GM18502 (cell line): Measurements from ENCODE around the gene SLC6A4.
"Not testable (repeated sequence)": the region's sequence is repeated elsewhere in the genome, so short reads cannot be mapped to it uniquely, and the experiment has no call there.

Source experiments
- ATAC-seq: cut with Tn5 transposase; IDR thresholded peaks from one replicate; pipeline ENCODE4 v1.9.1; 2021; ENCODE audit warnings: mild to moderate bottlenecking; ENCODE audit not compliant: unreplicated experiment, poor library complexity

The SLC6A4 gene

DNA sequence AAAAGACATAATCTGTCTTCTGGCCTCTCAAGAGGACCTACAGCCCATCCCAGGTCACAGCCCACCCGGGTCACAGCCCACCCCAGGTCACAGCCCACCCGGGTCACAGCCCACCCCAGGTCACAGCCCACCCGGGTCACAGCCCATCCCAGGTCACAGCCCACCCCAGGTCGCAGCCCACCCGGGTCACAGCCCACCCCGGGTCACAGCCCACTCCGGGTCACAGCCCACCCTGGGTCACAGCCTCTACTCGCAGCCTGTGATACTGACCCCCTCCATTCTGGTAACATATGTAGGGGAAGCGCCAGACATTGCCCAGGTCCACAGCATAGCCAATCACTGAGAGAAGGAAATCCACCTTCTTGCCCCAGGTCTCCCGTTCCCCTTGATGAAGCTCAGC is 14.2 kb downstream of the SLC6A4 start:
- no peak for ATAC-seq

DNA sequence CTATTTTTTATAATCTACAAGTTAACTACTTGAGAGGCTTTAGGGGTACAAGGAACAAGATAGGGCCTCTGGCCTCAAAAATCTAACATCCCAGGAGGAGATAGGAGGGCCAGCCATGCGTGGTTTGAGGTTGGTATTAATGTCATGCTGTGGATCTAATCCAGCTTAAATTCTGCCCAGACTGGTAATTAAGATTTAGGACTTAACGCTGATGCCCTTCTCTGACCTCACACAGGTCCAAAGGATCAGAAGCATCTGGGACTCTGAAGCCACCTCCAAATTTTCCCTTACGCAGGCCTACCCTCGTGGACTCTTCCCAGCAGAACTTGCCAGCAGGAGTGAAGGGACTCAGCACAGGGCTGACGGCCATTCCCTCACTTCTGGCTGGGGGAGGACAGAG is 15.1 kb downstream of the SLC6A4 start:
- no peak for ATAC-seq

- ATAC-seq = no peak
Measured at GRCh38 chr17:30219833-30220232, 15.7 kb downstream of the SLC6A4 start.

DNA sequence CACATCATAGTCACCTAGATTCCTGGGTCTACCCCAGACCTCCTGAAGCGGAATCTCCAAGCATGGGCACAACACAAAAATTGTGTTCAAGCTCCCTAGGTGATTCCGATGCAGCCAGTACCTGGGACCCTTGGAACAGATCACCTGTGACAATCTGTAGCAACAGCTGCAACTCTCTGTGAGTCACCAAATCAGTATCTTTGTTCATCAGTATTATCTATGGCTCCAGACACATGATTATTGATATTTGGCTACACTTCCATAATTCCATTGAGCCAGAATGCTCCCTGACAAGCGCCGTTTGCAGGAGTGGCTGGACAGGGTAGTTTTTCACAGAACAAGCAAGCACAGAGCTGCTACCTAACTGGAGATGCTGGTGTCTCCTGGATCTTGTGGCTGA is 16.2 kb downstream of the SLC6A4 start:
- no peak for ATAC-seq

DNA sequence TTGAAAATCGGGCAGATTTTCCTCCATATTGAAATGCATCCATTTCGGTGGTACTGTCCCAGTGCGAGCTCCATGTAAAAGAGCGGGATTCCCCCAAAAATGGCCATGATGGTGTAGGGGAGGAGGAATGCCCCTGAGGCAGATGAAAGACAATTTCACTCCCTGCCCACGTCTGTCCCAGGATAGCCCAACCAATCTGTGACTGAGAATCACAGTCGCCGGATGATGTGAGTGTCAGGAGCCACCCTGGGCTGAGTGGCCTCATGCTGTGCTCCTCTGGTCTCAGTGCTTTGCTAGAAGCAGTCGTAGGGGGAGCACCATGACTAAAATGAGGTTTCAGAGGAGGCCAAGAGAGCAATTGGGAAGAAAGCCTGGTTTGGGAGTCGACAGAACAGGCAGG is 16.7 kb downstream of the SLC6A4 start:
- no peak for ATAC-seq

DNA sequence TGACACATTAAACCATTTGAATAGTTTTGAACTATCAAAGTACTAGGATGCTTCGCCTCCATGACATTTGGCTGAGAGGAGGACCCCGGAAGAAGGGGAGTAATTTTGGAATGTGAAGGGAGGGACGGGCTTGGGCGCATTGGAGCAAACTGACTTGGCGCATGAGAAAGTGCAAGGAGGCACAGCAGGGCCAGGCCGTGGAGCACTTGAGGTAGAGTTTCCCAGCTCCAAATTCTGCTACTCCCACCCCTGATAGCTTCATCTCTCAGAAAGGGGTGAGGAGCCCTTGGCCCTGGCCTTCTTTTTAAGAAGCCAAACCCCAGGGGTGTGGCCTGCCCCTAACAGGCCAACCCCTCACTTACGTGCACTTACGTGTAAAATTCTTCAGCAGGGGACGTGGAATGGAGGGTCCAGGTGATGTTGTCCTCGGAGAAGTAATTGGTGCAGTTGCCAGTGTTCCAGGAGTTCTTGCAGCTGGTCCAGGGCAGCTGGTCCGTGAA is 17.7 kb downstream of the SLC6A4 start:
- no peak for ATAC-seq

GRCh38 chr17:30217054-30217453 is 18.4 kb downstream of the SLC6A4 start:
- no peak for ATAC-seq

DNA sequence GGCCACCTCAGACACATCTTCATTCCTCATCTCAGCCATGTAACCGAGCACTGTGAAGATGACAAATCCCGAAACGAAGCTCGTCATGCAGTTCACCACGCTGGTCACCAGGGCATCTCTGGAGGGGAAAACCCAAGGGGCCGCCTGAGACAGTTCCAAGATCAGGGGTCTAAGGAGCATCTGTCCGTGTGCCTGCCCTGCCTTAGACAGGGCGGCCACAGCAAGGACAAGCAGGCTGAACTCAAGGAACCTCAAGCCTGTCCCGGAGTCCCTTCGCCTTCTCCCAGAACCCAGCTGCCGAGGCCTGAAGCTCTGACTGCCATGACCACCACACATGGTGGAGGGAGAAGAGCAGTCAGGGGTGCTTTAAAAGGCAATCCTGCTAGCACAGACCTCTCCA is 22.7 kb downstream of the SLC6A4 start:
- ATAC-seq = peak; percentile 84

DNA sequence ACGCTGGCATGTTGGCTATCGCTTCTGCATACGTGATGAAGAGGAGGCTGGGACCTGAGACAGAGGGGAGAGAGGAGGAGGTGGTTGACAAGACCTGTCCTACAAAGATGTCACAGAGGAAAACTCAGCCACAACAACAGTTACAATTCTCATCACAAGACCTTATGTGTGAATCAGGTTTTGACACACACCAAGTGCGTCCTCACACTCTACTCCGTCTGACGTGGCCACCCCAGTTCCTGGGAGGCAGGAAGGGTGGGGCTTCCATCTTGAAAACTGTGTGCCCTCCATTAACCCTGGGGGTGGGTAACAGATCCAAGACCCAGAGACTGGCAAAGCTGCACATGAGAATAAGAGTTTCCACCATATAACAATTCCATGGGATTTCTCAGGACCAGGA is 24.1 kb downstream of the SLC6A4 start:
- no peak for ATAC-seq

- ATAC-seq = no peak
Measured at GRCh38 chr17:30210901-30211300, 24.6 kb downstream of the SLC6A4 start.

GRCh38 chr17:30210366-30210765 is 25.1 kb downstream of the SLC6A4 start:
- ATAC-seq = no peak

- ATAC-seq = no peak
Measured at GRCh38 chr17:30209930-30210329, 25.6 kb downstream of the SLC6A4 start.

GRCh38 chr17:30208214-30208613 is 27.3 kb downstream of the SLC6A4 start:
- ATAC-seq = no peak

DNA sequence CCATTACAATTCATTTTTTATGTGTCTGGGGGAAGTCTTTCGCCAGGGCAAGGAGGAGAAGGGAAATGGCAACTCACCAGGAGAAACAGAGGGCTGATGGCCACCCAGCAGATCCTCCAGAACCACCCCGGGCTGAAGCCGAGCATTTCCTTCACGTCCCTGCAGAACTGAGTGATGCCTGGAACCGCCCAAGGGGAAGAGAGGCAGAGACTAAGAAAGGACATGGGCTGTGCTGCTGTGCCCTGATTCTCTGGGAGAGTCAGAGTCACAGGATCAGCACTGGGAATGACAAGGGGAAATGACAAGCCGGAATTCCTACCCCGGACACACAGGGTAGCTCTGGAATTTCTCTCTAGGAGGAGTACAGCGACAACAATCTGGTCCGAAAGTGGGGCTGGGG is 27.8 kb downstream of the SLC6A4 start:
- ATAC-seq = no peak

DNA sequence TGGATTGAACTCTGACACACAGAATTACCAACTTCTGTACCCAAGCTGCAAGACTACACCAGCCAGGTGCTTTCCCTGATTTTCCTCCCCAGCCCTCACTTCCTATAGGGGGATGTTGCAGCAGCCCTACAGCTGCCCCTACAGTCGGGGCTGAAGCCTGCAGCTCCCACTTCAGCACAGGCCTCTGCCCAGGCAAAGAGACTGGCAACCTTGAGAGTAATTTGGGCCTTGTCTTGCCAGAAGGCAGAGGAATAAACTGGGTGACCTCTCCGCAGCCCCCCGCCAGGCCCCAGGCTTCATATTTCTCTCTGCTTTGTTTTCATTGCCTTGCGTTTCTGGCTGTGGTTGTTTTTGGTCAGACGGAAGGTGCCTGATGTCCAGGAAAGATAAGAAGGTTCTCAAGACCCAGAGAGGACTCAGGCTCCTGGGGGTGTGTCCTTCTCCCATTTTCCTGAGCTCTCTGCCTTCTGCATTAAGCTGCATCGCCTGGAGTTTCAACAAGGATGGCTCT is 32.0 kb downstream of the SLC6A4 start:
- ATAC-seq = no peak

- ATAC-seq = not testable (repeated sequence)
Measured at GRCh38 chr17:30200656-30201055, 34.8 kb downstream of the SLC6A4 start.

DNA sequence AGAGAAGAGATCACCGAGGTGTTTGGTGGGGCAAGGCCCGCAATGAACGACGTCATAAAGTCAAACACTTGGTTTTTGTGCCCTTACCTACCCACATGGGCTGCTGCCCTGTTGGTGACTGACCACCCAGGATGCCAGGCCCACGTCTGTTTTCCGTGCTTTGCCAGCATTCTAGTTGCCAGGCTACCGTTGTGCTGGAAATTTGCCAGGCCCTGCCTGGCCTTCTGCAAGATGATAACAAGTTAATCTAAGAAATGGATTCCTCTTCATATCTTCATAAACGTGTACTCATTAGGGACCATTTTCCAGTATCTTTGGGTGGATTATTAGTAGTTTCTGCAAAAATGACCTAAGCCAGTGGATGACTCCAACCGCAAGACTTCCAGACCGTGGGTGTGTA is 35.4 kb downstream of the SLC6A4 start:
- no peak for ATAC-seq

DNA sequence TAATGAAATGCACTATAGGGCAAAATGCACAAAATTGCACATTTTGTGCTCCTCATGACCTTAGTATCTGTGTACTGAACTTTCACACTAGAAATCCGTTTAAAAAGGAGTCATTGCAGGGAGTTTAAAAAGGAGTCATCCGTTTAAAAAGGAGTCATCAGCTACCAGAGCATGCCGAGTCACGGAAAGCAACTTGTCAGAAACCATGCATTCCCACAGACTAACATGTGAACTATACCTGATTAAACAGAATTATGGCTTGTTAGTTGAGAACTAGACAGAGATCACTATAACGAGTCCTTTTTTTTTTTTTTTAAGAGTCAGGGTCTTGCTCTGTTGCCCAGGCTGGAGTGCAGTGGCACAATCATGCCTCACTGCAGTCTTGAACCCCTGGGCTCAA is 35.9 kb downstream of the SLC6A4 start:
- no peak for ATAC-seq

DNA sequence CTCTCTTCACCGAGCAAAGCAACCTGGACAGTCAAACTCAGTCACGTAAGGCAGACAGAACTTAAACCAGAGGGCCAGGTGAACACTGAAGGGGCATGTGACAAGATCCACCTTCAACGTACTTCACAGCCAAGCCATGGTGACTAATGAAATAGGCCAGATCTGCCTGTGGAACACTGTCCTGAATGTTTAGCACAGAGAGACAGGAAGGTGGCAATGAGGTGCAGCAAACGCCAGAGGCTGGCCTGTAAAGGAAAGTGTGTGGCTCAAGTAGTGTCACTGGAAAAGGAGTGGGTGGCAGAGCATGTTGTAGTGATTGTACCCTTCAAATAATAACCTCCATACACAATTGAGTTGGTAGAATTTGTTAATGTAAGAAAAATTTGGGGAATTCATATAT is 38.1 kb downstream of the SLC6A4 start:
- ATAC-seq = no peak

DNA sequence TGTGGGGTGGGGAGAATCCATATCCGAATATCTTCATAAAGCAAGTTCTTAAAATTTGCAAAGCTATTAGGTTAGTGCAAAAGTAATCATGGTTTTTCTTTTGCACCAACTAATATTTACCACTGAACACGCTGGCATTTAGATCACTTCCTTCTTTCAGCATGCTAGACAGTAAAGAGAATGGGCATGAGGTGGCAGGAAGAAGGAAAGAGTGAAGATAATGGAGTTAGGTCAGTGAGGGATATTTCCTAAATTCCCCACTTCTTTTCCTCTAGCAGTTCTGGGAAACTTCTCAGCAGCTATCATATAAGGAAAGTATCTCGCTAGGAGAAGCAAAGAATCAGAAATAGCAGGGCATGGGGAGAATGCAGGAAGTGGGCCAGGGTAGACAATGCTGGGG is 39.0 kb downstream of the SLC6A4 start:
- no peak for ATAC-seq

GRCh38 chr17:30191072-30191471 is 44.4 kb downstream of the SLC6A4 start:
- ATAC-seq = no peak

DNA sequence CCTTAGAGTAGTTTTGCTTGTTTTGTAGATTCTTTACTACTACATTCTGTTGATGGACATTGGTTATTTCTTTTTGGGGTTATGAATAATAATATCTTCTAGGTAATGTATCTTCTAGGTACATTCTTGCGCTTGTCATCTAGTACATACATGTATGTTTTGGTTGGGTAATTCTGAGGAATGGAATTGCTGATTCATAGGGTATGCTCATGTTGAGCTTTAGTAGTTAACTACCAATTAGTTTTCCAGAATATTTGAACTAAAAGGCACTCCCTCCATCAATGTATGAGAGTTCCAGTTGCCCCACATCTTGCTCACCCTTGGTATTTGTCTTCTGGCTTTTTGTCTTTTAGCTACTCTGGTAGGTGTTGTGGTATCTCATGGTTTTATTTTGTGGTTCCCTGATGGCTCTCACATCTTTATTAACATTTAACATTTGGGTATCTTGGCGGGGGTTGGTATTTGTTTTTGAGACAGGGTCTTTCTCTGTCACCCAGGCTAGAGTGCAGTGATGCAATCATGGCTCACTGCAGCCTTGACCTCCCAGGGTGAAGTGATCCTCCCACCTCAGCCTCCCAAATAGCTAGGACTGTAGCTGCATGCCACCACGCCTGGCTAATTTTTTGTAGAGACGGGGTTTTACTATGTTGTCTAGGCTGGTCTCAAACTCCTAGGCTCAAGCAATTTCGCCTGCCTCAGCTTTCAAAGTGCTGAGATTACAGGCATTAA is 47.1 kb downstream of the SLC6A4 start:
- ATAC-seq = no peak
